ENCODE measurements around the gene TBXAS1.

Gene TBXAS1

DNA sequence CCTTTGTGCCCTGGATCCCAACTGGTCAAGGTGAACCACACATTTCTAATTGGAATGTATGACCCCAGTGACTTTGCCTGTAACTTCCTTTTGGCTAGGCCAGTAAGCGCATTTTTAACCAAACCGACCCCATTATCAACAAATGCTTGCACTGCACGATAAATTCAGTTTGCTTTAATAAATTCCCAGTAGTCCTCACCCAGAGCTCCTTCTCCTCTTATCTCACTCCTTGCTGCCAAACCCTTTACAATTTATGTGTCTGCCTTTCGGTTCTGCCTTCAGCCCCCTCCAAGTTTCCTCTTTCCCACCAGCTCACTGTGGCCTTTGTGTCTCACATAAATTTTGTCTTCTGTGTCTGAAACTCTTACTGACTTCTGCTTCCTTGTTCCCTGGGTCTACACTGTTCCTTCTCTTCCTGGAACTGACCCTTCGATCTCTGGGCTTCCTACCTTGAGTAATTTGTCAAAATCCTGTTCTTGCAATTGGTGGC, 59.0 kb downstream of the TBXAS1 start:
- TF ChIP-seq, protein P1, sequence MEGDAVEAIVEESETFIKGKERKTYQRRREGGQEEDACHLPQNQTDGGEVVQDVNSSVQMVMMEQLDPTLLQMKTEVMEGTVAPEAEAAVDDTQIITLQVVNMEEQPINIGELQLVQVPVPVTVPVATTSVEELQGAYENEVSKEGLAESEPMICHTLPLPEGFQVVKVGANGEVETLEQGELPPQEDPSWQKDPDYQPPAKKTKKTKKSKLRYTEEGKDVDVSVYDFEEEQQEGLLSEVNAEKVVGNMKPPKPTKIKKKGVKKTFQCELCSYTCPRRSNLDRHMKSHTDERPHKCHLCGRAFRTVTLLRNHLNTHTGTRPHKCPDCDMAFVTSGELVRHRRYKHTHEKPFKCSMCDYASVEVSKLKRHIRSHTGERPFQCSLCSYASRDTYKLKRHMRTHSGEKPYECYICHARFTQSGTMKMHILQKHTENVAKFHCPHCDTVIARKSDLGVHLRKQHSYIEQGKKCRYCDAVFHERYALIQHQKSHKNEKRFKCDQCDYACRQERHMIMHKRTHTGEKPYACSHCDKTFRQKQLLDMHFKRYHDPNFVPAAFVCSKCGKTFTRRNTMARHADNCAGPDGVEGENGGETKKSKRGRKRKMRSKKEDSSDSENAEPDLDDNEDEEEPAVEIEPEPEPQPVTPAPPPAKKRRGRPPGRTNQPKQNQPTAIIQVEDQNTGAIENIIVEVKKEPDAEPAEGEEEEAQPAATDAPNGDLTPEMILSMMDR (IDR thresholded peaks at IDR 0.05): no peak
- TF ChIP-seq ZFX (IDR thresholded peaks at IDR 0.05; ENCODE audit: borderline replicate concordance): no peak
- H3K27ac ChIP-seq: no peak overlapping the region

DNA sequence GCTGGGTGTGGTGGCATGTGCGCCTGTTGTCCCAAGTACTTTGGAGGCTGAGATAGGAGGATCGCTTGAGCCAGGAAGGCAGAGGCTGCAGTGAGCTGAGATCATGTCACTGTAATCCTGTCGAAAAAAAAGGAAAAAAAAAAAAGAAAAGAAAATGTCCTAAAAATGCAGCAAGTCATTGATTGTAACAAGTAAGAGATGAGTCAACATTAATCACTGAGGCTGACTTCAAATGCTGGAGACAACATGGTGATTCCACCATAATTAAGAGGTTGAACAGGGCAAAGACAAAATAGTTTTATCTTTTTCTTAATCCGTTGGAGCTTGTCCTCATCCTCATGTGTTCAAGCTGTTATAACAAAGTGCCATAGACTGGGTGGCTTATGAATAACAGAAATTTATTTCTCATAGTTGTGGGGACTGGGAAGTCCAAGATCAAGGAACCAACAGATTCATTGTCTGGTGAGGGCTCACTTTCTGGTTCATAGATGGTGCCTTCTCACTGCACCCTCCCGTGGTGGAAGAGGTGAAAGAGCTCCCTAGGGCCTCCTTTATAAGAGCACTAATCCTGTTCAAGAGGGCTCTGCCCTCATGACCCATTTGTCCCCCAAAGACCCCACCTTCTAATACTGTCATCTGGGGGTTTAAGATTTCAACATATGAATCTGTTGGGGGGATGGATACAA, 60.3 kb downstream of the TBXAS1 start:
- TF ChIP-seq ZFX (IDR thresholded peaks at IDR 0.05; ENCODE audit: borderline replicate concordance): no peak
- TF ChIP-seq, protein P1 (IDR thresholded peaks at IDR 0.05): no peak
- H3K27ac ChIP-seq: no peak overlapping the region

DNA sequence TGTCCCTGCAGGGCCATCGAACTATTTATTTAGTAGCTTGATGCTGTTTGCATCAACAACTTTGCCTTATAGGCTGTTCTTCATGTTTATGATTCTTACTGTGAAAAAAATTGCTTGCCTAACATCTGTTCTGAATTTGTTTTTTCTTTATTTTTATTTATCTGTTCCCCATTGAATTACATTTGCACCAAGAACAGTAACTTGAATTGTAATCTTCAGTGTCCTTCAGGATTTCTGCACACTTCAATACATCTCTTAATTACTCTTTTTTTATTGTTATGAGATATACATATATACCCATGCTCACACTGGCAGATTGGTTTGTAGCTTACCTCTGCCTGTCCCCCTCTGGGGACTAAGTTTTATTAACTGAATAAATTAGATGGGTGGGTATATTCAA, 64.4 kb downstream of the TBXAS1 start:
- no peak for TF ChIP-seq ZFX (IDR thresholded peaks at IDR 0.05; ENCODE audit: borderline replicate concordance)
- TF ChIP-seq, protein P1 (IDR thresholded peaks at IDR 0.05): no peak
- no peak overlapping the region for H3K27ac ChIP-seq

DNA sequence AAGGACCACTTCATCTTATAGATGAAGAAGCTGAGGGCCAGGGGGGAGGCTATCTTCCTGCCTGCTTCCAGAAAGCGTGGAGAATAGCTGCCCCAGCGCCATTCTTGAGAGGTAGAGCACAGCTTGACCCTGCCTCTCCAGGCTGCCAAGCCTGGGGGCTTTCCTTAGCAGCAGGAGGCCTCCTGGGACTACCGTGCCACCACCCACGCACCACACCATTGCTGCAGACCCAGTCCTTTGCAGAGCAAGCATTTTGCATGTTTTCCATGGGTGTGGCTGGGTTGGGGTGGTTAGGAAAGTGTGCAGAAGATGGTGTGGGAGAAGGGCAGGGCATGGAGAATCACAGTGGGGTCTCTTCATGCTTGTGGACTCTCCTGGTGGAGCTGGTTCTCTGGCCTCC, 64.9 kb downstream of the TBXAS1 start:
- no peak overlapping the region for H3K27ac ChIP-seq
- TF ChIP-seq ZFX (IDR thresholded peaks at IDR 0.05; ENCODE audit: borderline replicate concordance): no peak
- TF ChIP-seq, protein P1 (IDR thresholded peaks at IDR 0.05): no peak

DNA sequence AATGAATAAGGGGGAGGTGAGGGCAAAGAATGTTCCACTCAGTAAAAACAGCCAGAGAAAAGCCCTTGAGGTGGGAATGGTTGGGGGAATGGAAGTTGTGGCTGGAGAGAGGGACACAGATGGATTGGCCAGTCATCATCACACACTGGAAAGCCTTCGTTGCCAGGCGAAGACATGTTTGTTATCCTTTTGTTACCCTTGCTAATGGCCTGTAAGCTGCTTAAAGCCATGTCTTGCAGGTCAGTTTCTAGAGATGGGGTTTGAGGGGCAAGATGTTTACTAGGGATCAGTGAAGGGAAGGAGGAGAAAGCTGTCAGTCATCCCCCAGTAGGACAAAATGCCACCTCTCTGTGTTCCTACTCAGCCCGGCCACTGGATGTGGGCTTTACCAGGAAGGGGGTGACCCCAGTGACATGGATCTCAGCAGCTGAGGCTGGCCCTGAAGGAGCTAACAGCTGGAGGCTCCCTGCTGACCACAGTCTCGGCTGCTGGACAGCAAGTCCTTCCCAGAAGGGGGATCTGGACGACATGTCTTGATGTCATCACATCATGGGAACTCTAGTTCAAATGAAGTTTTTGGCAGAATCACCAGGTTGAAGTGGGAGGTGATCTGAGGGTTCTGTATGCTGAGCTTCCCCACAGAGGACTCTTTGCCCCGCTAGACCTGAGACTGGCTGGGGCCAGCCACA, 66.2 kb downstream of the TBXAS1 start:
- H3K27ac ChIP-seq: no peak overlapping the region
- TF ChIP-seq, protein P1 (IDR thresholded peaks at IDR 0.05): no peak

DNA sequence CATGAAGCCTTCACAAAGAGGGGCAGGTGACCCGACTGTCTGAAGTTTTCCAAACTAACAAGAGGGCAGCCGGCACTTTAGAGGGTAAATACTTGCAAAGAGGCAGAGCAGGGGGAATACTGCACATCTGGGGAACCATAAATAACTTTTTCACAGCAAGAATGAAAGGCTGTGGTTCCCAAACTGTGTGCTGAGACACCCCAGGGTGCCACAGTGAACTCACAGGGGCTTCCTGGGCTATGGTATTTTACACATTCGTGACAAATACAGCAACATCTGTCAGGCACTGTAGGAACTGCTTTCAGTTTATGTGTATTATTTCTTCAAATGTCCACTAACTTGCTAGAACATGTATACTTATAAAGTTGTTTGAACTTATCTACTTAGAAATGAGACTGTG, 67.2 kb downstream of the TBXAS1 start:
- H3K27ac ChIP-seq: no peak overlapping the region
- no peak for TF ChIP-seq ZFX (IDR thresholded peaks at IDR 0.05; ENCODE audit: borderline replicate concordance)
- TF ChIP-seq, protein P1 (IDR thresholded peaks at IDR 0.05): no peak

DNA sequence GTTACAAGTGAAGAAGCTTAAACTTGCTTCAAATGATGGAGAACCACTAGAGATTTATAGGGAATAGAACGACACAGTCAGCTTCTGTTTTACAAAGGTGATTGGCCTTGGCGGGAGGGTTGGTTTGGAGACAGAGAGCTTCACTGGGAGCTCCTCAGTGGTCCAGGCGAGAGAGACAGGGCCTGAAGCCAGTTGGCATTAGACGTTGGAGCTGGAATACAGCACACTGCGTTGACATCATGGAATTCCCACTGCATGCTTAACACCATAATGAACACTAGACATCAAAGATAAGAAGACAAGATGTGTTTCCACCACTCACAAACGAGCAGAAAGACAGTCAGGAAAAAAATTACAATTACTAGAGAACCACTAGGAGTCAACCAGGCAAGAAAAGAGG, 67.8 kb downstream of the TBXAS1 start:
- TF ChIP-seq, protein P1 (IDR thresholded peaks at IDR 0.05): no peak
- no peak for TF ChIP-seq ZFX (IDR thresholded peaks at IDR 0.05; ENCODE audit: borderline replicate concordance)
- no peak overlapping the region for H3K27ac ChIP-seq

Measured in 22Rv1 (cell line).